Gastrocnemius medialis (tissue), 4 donors: ENCODE data around the gene CUX1. TPM values are rescaled to one million over a fixed set of nuclear protein-coding genes. Genes with fewer than 3 reads are reported as not detected.

Source experiments
- ATAC-seq, 2 donors: fragments of 150-250 bp; one replicate each; pipeline ENCODE4 v1.9.1; 2016
- DNase-seq, 2 donors: peaks; one replicate each; pipeline ENCODE4 v3.0.0-alpha.2; 2019
- H3K27ac ChIP-seq, 4 donors: fragments of 200-600 bp; sonication (generic); 1 replicate in 1 of 4; 2 replicates in 3 of 4; pipeline ENCODE4 v1.5.1; 2016 to 2018; ENCODE audit warnings: mild to moderate bottlenecking in 2 of 4, moderate library complexity in 1 of 4
- H3K27me3 ChIP-seq, 3 donors: fragments of 200-600 bp; sonication (generic) in 2 of 3; 1 replicate in 1 of 3; 2 replicates in 2 of 3; pipeline versions ENCODE4 v1.5.1 to v1.6.0; 2016 to 2019; ENCODE audit warnings: mild to moderate bottlenecking in 1 of 3, moderate library complexity in 1 of 3
- H3K36me3 ChIP-seq, 2 donors: fragments of 200-600 bp; sonication (generic) in 1 of 2; one replicate each; pipeline ENCODE4 v1.5.1; 2017 to 2018
- H3K4me1 ChIP-seq, 2 donors: fragments of 200-600 bp; sonication (generic) in 1 of 2; one replicate each; pipeline ENCODE4 v1.5.1; 2016 to 2017; ENCODE audit warnings: mild to moderate bottlenecking in 2 of 2
- H3K4me3 ChIP-seq, 4 donors: fragments of 200-600 bp; sonication (generic) in 3 of 4; 1 replicate in 1 of 4; 2 replicates in 3 of 4; pipeline ENCODE4 v1.5.1; 2016 to 2019; ENCODE audit warnings: mild to moderate bottlenecking in 2 of 4
- H3K9me3 ChIP-seq, 3 donors: fragments of 200-600 bp; sonication (generic) in 2 of 3; 1 replicate in 1 of 3; 2 replicates in 2 of 3; pipeline ENCODE4 v1.5.1; 2016 to 2019
- CTCF ChIP-seq, 5 experiments: fragments of 450-650 bp in 3 of 5; fragments of 200-600 bp in 2 of 5; sonication (generic) in 2 of 5; IDR thresholded peaks in 4 of 5; conservative IDR thresholded peaks in 1 of 5; 1 replicate in 4 of 5; 2 replicates in 1 of 5; pipeline ENCODE4 v1.5.1; 2016 to 2019; ENCODE audit warnings: antibody characterized with exemption in 5 of 5, mild to moderate bottlenecking in 3 of 5, moderate library complexity in 3 of 5
- POLR2A ChIP-seq, 2 donors: fragments of 450-650 bp; IDR thresholded peaks; one replicate each; pipeline ENCODE4 v1.6.1; 2017; ENCODE audit warnings: antibody characterized with exemption in 2 of 2, mild to moderate bottlenecking in 2 of 2, moderate library complexity in 2 of 2
- in situ Hi-C, 4 donors: fragments of 200-750 bp; cut with MboI; loops; one replicate each; pipeline versions ENCODE4 v1.15.0 to v1.8.0; 2017; ENCODE audit warnings: low sequenced_read_pairs in 4 of 4
- intact Hi-C: fragments of 100-400 bp; cut with DNase I; formaldehyde crosslinking; loops from one replicate; pipeline ENCODE4 v1.15.1; 2023; ENCODE audit warnings: low total_unique reads
- total RNA-seq, 4 donors: library from RNA; depleted of rRNA; stranded (reverse); fragments of >200 nt; gene quantifications; one replicate each; pipeline versions ENCODE4 v1.1.0 to v1.2.3, GENCODE V29; 2016

CUX1 gene
- total RNA-seq, 4 donors from 2014 or later: 44.1 to 57.9 (median 54.9) TPM

- DNase-seq: peak in 1 of 2 donors; percentile 78
- Histone ChIP-seq H3K4me1 (peaks cover 58 to 71% of the 10 kb centered on the region in 2 donors), H3K4me3 (no peak overlapping the region), H3K36me3 (no peaks in the 10 kb centered on the region), H3K27me3 (no peaks in the 10 kb centered on the region), H3K27ac (peak overlapping the region; percentile 89 to 98 (median 96)), H3K9me3 (no peaks in the 10 kb centered on the region)
- in situ Hi-C loops: no loop called here
- ATAC-seq: peak in 1 of 2 donors; percentile 5
- no peak for TF ChIP-seq POLR2A (IDR thresholded peaks at IDR 0.05)
- no peak for TF ChIP-seq CTCF (IDR thresholded peaks at IDR 0.05 in 4 of 5, conservative IDR thresholded peaks at IDR 0.05 in 1 of 5)
- intact Hi-C loops: no loop called here
These were observed 484.6 kb downstream of the CUX1 start for GRCh38 chr7:102302025-102302424.

GRCh38 chr7:102303669-102304422 lies 486.4 kb downstream of the CUX1 start:
- Histone ChIP-seq H3K27ac (peak overlapping the region; percentile 89 to 98 (median 96)), H3K4me1 (peaks cover 61 to 72% of the 10 kb centered on the region in 2 donors), H3K9me3 (no peaks in the 10 kb centered on the region), H3K36me3 (no peaks in the 10 kb centered on the region), H3K4me3 (peak overlapping the region in 3 of 4 donors; percentile 5 to 29 (median 18)), H3K27me3 (no peaks in the 10 kb centered on the region)
- TF ChIP-seq CTCF (IDR thresholded peaks at IDR 0.05 in 4 of 5, conservative IDR thresholded peaks at IDR 0.05 in 1 of 5): no peak
- TF ChIP-seq POLR2A (IDR thresholded peaks at IDR 0.05): no peak
- in situ Hi-C loops (no loop called here), intact Hi-C loops (no loop called here)
- ATAC-seq (peak; percentile 80 to 90), DNase-seq (peak; percentile 87 to 94)

GRCh38 chr7:102304668-102305067 lies 487.2 kb downstream of the CUX1 start:
- H3K27ac ChIP-seq: peak overlapping the region; percentile 89 to 98 (median 96)
- H3K4me1 ChIP-seq: peaks cover 61 to 66% of the 10 kb centered on the region in 2 donors
- no peaks in the 10 kb centered on the region for H3K27me3 ChIP-seq
- TF ChIP-seq POLR2A (IDR thresholded peaks at IDR 0.05): no peak
- TF ChIP-seq CTCF (IDR thresholded peaks at IDR 0.05 in 4 of 5, conservative IDR thresholded peaks at IDR 0.05 in 1 of 5): no peak
- intact Hi-C loops (loop anchor here (5.0 kb wide), 1 partner anchor 58 kb away; no protein-coding TSS in a partner anchor), in situ Hi-C loops (no loop called here)
- no peaks in the 10 kb centered on the region for H3K9me3 ChIP-seq
- DNase-seq (peak in 1 of 2 donors; percentile 63), ATAC-seq (peak; percentile 2 to 6)
- no peaks in the 10 kb centered on the region for H3K36me3 ChIP-seq
- no peak overlapping the region for H3K4me3 ChIP-seq

- DNase-seq (no peak), ATAC-seq (no peak)
- Histone ChIP-seq H3K9me3 (no peaks in the 10 kb centered on the region), H3K4me1 (peaks cover 61 to 64% of the 10 kb centered on the region in 2 donors), H3K4me3 (no peak overlapping the region), H3K27me3 (no peaks in the 10 kb centered on the region), H3K36me3 (no peaks in the 10 kb centered on the region), H3K27ac (peak overlapping the region; percentile 89 to 98 (median 96))
- no peak for TF ChIP-seq POLR2A (IDR thresholded peaks at IDR 0.05)
- TF ChIP-seq CTCF (IDR thresholded peaks at IDR 0.05 in 4 of 5, conservative IDR thresholded peaks at IDR 0.05 in 1 of 5): no peak
- in situ Hi-C loops: no loop called here
- intact Hi-C loops: loop anchor here (2.0 to 5.0 kb wide), 2 partner anchors 19 to 57 kb away; partner anchors contain the start of gene SH2B2
These were observed 488.2 kb downstream of the CUX1 start for GRCh38 chr7:102305414-102306268.
